ENCODE results near the gene CAMSAP3. TPM values are rescaled to one million over a fixed set of nuclear protein-coding genes. Genes with fewer than 3 reads are reported as not detected.

CAMSAP3 gene
- polyA plus RNA-seq, 3 donors = 25.0 to 28.6 (median 26.2) TPM

DNA sequence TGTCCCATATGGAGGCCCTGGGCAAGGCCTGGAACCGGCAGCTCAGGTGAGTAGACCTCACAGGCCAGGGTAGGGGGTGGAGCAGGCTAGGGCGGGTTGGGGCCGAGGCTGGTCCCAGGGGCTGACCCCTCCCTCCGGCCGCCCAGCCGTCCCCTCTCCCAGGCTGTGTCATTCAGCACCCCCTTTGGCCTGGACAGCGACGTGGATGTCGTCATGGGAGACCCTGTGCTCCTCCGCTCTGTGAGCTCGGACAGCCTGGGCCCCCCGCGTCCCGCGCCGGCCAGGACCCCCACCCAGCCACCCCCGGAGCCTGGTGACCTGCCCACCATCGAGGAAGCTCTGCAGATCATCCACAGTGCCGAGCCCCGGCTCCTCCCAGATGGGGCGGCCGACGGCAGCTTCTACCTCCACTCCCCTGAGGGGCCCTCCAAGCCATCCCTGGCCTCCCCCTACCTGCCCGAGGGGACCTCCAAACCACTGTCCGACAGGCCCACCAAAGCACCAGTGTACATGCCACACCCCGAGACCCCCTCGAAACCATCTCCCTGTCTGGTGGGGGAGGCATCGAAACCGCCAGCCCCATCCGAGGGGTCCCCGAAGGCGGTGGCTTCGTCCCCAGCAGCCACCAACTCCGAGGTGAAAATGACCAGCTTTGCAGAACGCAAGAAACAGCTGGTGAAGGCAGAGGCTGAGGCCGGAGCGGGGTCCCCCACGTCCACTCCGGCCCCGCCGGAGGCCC is 16.0 kb downstream of the CAMSAP3 start:
- DNase-seq = no peak

DNA sequence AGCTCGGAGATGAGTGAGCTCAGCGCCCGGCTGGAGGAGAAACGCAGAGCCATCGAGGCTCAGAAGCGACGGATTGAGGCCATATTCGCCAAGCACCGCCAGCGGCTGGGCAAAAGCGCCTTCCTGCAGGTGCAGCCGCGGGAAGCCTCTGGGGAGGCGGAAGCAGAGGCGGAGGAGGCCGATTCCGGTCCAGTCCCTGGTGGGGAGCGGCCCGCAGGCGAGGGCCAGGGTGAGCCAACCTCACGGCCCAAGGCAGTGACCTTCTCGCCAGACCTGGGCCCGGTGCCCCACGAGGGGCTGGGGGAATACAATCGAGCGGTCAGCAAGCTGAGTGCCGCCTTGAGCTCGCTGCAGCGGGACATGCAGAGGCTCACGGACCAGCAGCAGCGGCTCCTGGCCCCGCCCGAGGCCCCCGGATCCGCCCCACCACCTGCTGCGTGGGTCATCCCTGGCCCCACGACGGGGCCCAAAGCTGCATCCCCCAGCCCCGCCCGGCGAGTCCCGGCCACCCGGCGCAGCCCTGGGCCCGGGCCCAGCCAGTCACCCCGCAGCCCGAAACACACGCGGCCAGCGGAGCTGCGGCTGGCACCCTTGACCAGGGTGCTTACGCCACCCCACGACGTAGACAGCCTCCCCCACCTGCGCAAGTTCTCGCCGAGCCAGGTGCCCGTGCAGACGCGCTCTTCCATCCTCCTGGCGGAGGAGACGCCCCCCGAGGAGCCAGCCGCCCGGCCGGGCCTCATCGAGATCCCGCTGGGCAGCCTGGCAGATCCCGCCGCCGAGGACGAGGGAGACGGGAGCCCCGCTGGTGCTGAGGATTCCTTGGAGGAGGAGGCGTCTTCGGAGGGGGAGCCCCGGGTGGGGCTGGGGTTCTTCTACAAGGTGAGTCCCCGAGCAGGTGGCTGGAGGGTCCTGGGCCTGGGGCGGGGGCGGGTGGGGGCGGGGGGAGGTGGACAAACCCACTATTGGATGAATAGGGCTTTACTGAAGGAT is 16.9 kb downstream of the CAMSAP3 start:
- no peak for DNase-seq

DNA sequence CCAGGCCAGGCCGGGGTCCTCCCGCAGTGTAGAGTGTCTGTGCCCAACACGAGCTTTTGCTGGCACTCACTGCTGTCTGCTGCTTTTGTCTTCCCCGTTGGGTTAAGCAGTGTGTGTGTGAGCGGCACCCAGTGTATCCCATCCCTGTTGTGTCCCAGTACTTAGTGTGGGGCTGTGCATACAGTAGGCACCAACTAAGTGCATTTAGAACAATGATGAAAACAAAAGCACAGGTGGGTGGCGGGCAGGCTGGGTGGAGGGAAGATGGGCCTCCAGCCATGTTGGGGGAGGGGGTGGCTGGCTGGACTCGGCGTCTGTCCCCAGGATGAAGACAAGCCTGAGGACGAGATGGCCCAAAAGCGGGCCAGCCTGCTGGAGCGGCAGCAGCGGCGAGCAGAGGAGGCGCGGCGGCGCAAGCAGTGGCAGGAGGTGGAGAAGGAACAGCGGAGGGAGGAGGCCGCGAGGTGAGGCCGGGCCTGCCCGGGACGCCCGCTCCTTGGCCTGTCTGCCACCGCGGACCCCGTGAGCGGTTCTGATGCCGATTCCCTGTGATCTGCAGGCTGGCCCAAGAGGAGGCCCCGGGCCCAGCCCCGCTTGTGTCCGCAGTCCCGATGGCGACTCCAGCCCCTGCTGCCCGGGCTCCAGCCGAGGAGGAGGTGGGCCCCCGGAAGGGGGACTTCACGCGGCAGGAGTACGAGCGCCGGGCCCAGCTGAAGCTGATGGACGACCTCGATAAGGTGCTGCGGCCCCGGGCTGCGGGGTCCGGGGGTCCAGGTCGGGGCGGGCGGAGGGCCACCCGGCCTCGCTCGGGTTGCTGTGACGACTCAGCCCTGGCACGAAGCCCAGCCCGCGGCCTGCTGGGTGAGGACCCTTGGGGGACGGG is 19.4 kb downstream of the CAMSAP3 start:
- no peak for DNase-seq

DNA sequence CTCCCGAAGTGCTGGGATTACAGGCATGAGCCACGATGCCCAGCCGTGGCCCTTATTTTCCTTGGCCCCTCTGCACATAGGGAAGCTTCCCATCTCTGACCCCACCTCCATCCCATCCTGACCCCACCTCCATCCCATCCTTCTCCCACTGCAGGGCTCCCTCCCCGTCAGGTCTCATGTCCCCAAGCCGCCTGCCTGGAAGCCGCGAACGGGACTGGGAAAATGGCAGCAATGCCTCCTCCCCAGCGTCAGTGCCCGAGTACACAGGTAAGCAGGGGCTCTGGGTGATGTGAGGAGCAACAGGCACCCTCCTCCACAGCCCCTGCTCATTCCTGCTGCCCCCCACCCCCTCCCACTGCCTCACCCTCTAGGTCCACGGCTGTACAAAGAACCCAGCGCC is 21.5 kb downstream of the CAMSAP3 start:
- DNase-seq = no peak

DNA sequence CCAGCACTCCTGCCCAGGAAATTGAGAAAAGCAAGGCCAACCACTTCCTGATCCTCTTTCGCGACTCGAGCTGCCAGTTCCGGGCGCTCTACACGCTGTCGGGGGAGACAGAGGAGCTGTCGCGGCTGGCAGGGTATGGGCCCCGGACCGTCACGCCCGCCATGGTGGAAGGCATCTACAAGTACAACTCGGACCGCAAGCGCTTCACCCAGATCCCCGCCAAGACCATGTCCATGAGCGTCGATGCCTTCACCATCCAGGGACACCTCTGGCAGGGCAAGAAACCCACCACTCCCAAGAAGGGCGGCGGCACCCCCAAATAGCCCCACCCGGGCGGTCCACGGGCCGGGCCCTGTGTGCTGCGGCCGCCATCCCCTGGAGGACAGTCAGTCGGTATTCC is 22.1 kb downstream of the CAMSAP3 start:
- DNase-seq = no peak

DNA sequence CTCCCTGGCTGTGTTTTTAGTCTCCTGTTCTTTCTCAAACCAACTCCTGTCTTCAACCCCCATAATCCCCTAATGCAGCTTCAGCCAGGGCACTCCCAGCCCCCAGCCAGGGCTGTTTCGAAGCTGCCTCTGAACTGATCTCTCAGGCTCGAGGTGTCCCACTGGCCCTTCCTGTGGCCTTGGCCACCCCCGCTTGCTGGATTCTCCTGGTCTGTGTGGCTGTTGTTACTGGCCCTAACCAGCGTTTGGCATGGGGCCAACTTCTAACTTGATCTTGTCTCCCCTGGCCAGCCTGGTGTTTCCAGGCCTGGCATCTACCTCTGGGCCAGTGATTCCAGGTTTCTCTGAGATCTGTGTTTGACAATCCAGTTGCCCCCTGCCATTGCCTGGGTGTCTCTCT is 22.7 kb downstream of the CAMSAP3 start:
- no peak for DNase-seq

DNA sequence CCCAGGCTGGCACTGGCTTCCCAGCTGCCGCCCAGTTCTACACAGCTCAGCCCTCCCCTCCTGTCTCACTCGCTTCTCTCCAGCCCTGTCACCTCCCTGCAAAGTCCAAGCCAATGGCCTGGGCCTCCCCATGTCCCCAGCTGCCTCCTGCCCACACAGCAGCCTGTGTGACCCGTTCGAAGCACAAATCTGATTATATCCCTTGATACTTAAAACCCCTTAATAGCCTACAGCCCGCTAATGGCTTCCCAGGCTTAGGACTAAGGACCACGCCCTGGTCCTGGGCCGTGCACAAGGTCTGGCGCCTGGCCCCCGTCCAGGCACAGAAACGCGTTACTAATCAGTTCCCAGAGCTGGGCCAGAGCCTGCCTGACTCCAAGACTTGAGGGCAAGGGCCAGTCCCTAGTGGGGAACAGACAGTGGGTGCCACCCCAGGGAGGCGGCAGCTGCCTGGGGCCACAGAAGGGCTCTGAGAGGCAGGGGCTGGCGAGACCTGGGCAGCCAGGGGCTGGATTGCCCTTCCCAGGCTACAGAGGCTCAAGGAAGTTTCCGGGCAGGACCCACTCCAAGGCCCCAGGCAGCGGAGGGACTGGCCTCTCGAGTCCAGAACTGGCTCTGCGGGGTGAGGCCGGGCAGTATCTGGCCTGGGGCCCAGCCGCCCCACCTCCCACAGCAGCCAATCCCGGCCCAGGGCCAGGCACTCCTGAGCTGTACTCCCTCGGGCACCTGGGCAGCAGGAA is 23.3 kb downstream of the CAMSAP3 start:
- DNase-seq = no peak

DNA sequence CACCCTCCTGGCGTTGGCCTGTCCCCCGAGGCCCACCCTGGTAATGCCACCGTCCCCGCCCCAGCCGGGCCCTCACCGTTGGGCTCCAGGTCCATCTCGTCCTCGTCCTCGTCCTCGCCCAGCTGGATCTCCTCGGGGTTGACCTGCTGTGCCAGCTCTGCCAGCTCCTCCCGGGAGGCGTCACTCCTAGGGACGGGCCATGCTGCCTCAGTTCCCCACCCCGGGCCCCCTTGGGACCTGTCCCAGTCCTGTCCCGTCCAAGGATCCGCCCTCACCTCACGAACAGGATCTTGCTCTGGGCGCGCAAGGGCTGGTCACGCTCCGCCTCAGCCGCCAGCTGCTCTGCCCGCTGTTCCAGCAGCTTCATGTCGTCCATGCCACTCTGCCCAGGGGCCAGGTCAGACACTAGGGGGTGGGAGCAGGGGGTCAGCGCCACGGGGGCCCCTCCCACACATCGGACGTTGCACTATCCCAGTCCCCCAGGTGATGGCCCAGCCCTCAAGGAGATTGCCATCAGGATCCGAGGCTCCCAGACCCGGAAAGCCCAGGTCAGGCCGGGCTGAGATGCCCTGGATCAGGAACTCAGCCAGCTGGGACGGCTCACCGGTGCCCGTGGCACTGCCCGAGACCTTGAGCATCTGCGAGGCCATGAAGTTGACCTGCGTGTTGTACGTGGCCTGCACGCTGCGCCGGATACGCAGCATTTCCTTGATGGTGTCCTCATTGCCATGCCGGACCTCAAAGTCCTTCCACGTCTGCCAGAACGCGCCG is 24.2 kb downstream of the CAMSAP3 start:
- no peak for DNase-seq

DNA sequence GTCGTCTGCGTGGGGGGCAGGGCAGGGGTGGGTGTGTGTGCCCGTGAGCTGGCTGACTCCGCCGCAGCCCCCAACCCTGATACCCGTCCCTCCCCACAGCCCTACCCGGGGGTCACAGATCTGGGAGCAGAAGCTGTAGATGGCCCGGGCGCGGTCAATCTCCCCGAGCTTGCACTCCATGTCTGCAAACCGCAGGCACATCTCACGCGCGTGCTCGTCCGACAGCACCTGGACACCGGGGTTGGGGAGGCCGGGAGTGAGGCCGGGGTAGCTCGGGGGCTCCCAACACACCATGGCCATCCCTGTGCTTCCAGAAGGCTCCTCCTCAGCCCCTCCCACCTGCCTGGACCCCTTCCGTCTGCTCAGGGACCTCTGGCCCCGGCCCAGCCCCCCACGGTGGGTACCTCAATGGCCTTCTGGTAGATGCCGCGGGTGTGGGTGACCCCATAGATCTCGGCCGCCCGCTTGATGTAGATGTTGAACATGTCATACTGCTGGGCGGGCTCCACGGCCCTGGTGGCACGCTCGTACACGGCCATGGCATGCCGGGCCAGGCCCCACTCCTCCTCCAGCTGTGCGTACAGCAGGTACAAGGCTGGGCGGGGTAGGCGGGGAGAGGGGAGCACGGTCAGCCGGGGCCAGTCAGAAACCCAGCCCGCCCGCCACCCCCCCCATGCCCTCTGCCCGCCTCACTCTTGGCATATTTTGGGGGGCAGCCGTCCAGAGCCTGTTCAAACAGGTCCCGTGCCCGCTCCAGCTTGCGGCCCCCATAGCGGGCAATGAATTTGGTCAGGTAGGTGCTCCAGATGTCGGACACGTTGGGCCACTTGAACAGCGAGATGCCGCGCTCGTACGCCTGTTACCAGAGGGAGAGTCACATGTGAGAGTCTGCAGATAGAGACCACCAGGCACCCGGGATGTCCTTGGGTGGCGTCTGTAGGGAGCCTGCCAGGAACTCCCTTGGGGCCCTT is 25.1 kb downstream of the CAMSAP3 start:
- DNase-seq = no peak

DNA sequence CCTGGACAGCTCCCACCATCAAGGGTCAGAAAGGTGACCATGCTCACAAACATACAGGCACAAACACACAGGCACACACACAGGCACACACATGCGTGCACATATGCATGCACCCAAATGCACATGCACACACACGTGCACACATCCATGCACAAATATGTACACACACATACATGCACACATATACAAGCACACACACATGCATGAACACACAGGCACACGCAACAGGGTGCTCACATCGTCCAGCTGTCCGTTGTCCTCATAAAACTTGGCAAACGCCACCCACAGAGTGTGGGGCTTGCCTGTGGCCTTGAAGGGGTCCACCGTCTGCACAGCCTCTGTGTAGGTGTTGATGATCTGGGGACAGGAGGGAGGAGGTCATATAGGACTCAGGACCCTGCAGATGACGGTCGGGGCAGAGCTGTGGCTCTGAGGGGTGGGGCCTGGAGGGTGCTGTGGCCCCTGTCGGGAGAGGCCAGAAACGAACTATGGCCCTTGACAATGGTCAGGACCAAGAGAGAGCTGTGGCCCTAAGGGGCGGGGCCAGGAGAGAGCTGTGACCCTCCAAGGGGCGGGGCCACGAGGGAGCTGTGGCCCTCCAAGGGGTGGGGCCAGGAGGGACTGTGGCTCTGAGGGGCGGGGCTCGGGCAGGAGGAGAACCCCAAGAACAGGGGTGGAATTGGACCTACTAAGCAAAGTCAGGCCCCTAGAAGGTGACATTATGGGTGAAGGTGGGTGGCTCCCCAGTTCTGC is 27.4 kb downstream of the CAMSAP3 start:
- no peak for DNase-seq

DNA sequence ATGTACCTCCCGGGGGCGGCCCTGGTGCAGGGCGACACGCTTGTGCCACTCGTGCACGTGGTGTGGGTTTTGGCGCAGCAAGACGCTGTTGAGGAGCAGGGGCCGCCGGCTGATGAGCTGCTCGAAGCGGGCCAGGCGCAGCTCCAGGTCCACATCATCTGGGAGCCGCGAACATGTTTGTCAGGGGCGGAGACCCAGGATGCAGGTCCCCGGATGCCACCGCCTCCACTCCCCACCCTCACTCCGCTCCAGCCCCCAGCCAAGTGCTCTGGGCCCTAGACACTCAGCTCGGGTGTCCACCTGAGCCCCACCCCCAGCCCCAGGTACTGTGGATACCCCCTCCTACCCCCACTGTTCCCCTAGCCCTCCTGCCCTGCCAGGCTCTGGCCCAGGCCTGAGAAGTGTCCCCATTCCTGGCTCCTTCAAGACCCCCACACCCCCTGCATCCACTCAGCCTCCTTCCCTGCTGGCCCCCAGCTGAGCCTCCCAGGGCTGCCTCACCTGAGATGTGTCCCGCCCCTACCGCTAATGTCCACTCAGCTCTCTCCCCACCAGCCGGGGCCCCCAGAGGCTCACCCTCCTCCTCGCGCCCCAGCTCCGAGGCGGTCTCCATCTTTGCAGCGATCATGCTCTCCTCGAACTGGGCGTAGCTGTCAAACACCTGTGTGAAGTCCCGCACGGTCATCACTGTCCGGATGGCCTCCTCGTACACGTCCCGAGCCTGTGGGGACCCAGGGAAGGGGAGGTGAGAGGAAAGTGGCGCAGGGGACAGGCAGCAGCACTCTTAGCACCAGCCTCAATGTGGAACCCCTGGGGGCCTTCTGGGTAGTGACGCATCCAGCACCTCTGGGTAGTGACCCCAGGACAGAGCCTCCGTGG is 28.3 kb downstream of the CAMSAP3 start:
- DNase-seq = no peak

DNA sequence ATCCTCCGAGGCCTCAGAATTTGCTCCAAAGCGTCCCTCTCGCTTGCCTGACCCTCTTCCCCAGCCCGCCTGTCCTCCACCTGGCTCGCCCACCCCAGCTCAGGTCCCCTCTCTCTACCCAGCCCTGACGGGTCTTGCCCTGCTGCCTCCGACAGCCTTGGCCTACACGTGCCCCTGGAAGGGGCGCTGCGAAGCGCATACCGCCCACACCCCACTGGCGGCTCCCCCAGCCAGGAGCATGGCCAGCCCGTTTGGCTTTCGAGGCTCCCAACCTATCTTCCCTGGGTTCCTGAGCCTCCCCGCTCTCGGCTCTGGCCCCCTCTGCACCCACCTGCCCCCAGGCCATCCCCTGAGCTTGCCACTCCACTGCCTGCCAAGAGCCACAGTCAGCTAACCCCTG is 29.1 kb downstream of the CAMSAP3 start:
- no peak for DNase-seq

DNA sequence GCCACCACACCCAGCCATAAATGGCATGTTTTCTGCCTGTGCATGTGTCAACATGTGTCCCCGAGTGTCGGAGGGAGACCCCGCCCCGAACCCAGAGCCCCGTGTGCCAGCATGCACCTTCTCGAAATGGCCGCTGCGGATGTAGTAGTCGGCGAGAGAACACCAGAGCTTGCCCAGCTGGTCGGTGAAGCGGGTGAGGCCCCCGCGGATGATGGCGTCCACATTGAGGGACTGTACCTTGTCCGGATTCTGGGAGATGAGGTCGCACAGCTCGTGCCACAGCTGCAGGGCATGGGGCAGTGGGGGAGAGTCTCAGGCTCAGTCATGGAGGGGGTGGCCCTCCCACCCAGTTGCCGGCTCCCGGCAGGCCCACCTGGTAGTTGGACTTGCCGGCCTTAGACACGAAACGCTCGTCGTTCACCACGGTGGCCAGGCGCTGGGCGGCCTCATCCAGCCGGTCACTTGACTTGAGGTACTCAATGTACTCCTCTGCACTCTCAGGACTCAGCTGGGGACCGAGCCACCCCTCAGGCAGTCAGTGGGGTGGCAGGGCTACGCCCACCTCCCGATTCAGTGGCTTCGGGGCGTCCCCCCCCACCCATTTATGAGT is 30.2 kb downstream of the CAMSAP3 start:
- DNase-seq = no peak

DNA sequence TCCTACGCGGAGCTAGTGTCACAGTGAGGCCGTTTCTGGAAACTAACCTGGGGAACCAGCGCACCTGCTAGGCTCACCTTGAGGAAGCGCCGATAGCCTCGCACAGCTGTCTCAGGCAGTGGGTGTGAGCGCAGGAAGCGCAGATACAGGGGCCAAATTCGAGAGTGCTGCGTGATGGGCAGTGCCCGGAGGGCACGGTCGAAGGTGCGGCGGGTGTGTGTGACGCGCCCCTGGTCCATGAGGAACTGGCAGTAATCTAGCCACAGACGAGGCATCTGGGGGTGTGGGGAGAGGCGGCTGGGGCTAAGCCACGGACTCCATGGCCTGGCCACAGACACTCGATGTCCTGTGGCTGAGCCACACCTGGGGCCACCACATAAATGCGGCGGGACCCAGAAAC is 31.5 kb downstream of the CAMSAP3 start:
- no peak for DNase-seq

DNA sequence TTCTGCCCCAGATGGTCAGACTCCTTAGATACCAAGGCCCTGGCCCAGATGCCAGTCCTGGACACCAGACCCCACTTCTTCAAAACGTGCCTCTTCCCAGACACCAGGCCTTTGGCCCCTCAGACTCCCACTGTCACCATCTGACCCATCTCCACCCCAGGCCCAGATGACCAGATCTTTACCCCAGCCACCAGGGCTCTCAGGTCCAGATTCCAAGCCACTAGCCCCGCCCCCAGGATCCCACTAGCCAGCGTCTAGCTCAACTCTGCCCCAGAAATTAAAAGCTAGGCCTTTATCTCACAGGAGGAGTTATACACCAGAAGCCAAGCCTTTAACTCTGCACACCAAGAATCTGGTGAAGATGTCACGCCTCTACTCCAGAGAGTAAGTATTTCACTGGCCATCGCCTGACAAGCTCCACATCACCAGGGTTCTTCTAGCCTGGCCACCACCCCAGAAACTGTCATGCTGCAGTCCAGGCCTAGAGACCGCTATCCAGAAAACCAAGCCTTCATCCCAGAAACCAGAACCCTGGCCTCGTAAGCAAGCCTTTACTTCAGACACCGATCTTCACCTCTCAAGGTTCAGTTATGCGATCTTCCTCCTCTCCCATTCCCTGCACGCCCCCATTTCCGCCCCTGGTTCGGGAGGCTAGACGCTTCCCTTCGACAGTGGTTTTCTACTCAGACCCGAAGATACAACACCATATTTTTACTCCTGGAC is 33.1 kb downstream of the CAMSAP3 start:
- no peak for DNase-seq

DNA sequence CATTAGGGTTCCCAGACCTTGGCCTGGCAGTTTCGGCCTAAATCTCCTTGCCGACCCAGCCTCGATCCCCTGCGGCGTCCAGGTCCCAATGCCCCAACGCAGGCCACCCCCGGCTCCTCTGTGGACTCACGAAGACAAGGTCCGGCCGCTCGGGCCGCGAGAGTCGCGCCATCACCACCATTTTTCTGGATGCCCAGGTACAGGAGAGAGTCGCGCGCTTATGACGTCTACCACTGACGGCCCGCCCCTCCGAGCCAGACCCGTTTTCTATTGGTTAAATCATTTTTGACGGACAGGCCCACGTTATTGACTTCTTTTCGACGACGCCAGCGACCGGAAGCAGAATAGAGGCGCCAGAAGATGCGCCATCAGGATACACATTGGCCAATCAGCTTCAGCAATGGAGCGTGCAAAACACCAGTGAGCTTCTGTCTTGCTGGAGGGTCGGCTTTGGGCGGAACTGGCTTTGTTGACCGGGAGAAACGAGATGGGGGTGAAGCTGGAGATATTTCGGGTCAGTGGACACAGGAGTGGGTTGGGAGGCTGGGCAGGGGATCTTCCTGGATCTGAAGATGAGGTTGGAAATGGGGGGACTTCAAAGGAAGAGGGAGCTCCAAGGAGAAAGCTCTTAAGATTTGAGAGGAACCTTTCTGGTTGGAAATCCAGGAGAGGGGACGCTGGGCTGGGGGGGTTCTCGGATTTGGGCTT is 33.8 kb downstream of the CAMSAP3 start, which contains the start of the genes PET100 and XAB2:
PET100 (plus strand) TSS at position 447 of the 708 bp plus-strand sequence; CDS start at position 488, 41 bp downstream.
XAB2 (minus strand) TSS at position 199 of the 708 bp plus-strand sequence; CDS start at position 181, 18 bp downstream.
- DNase-seq = peak; percentile 99
